ENCODE measurements around the gene RAPGEF1.

The RAPGEF1 gene

DNA sequence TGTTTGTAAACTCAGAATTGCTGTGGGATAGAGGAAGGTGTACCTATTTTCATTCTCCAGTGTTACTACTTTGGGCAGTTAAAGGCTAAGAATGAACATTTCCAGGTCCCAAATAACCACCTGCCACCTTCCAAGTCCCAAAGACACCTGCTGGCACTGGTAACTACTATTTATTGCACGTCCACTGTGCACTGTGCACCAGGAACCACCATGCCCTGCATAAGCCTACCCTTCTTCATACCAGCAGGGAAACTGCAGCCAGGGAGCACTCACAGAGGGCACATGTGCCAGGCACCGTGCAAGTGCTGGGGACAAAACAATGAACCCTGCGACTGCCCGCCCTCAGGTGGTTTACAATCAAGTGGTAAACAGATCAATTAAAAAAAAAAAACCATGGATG, 34.9 kb downstream of the RAPGEF1 start:
- DNase-seq: no peak

DNA sequence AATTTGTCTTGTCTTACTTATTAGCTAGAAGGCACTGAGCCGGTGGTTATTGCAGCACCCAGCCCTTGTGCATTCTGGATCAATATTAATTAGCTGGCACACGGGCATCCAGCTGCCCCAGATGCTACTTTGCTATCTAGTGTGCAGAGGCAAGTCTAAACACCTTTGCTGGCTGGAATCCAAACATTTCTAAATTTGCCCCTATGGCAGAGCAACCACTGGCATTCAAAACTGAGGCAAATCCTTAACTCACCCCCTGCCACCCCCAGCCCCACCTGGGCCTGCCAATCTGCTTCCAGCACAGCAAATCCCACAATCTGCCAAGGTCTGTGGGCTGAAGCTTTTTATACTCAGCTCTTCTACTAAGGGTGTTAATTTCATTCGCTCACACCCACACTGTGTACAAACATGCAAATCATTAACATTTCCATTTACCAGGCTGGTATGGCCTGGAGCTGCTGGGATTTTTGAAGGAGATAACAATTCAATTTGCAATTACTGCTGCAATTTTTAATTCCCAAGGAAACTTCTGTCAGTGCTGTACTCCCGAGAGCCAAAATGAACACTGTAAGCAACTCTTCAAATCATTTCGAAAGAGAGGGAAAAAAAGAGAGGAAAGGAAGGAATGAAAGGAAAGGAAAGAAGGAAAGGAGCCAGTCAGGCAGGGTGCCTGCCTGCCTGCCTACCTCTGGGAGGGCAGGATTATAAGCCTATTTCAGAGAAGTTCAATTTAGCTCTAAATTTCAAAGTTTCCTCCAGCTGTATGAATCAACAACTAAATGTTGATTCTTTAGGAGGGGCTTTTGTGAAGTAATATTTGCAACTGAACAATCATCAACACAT, 35.5 kb downstream of the RAPGEF1 start:
- no peak for DNase-seq

DNA sequence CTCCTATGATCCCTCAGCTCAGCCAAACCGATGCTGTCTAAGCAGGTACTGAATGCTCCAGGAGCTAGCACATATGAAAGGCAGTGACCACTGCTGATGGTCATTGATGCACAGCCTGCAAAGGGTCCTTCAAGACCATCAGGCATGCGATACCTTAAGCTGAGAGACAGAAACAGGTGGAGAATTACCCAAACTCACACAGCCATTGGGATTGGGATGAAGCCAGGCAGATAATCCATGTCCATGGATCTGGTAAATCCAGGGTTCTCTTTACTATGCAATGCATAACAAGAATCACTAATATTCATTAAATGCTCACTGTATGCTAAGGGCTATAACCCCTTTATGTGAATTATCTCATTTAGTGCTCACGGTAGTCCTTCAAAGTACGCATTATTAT, 36.2 kb downstream of the RAPGEF1 start:
- no peak for DNase-seq

DNA sequence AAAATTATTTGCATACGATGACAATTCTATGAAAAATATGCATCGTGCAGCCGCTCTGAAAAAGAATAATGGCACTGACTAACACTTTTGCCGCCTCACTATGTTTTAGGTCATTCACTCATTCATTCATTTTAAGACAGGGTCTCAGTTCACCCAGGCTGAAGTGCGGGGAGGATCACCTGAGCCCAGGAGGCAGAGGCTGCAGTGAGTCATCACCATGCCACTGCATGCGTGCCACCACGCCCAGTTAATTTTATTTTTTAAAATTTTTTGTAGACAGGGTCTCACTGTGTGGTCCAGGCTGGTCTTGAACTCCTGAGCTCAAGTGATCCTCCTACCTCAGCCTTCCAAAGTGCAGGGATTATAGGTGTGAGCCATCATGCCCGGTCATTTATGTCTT, 37.0 kb downstream of the RAPGEF1 start:
- no peak for DNase-seq

DNA sequence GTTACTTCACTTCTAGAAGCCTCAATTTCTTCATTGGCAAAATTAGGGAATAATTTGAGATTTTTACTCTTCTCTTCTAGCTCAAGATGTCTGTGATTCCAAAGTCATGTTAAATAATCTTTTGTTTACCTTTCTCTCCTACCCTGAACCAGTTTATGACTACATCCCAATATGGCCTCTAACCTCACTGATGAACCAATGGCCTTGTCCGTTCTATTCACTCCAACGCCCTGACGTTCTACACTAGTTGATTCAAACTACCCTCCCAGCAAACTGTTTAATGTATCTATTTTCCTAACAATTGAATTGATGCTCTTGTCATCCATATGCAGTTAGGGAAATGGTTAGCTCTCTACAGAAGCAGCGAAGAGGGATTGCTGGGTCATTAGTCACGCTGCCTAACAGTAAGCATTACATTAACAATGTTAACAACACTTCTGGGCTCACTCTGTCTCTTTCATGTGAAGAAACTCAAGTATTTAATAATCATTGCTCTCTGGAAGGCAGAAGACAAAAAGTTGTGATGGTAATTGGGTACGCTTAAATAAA, 38.0 kb downstream of the RAPGEF1 start:
- DNase-seq: no peak

DNA sequence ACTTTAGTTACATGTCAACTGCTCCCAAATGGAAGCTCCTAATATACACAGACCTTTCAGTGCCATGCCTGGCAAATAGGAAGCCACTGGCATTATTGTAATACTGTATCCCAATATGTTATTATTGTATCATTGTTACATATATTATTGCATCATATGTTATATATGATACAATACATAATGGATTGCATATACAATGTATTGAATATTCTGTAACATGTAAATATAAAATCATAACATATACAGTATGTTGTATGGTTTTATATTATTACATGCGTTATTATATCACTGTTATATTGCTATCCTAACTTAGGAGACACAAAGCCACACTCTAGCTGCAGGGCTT, 38.5 kb downstream of the RAPGEF1 start:
- DNase-seq: no peak

DNA sequence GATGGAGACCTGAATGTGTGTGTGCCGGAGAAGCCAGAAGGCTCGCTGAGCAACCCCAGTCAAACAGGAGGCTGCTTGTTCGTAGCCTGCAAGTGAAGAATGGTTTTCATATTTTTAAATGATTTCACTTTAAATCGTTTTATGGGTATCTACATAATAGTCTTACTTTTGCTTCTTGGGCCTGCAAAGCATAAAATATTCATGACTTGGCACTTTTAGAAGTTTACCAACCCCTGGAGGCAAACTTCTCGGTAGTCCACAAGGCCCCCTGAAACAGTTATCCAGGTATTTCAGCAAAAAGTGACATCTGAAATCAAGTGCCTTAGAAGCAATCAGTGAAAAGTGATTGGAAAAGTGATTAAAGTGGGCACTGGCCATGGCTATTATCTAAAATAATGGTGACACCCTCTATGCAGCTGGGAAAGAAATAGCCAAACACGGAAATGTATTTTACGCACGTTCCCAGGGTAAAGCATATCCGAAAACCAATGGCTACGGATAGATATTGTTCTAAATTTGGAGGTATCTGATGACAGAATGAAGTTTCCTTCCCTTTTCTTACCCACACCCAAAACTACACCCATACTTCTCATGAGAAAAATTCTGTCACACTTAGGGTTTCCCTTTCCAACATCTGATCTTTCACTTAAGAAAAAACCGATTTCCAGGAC, 39.0 kb downstream of the RAPGEF1 start:
- DNase-seq: no peak

DNA sequence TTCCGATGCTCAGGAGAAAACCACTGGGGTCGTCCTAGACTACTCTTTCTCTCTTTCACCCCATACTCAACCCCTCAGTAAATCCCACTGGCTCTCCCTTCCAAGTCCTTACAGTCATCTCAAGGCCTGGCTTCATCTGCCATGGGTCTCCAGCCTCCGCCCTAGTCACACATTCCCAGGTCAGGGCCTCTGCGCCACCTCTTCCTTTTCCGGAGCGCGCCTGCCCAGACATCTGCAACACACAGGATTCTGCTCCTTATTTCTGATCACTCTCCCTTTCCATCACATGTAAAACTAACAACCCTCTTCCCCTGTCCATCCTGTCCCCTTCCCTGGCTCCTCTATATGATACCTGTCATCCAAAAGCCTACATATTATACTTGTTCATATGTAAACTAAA, 39.8 kb downstream of the RAPGEF1 start:
- DNase-seq: no peak

DNA sequence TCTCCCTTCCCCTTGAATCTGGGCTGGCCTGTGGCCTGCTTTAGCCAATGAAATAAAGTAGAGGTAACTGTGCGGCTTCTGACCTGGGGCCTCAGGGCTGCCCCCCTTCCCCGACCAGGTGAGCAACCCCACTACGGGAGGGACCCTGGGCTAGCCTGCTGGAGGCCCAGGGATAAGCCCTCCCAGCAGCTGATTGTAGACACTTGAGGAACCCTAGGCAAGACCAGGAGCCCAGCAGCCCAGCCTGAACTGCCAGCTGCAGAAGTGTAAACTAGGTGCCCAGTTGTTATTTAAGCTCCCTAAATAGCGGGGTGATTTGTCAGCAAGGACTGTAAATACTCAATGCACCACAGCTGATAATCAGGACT, 41.3 kb downstream of the RAPGEF1 start:
- no peak for DNase-seq

DNA sequence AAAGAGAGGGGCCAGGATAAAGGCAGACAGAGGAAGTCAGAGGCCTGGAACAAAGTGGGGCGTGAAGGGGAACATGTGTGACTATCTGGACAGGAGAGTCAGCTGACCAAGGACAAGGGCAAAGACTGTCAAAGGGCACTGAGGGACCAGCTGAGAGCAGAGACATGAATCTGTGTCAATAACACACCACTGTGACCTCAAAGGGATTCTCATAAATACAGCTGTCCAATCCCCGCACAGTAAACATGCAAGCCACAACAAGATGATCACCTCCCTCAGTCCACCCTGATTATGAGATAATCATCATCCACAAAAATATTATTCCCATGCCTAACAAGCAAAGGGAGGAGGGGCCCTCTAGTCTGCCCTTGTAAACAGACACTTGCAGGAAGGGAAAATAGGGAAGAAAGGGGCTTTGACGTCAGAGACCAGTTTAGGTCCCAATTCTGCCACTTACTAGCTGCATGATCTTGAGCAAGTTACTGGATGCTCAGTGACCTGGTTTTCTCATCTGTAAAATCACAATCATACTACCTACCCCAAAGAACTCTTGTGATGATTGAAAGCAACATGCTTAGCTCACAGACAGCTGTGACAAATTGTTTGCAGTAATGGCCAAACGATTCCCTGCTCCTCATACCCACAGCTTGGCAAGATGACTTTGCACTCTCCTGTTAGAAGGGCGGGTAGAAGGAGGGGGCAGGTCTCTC, 41.8 kb downstream of the RAPGEF1 start:
- no peak for DNase-seq

DNA sequence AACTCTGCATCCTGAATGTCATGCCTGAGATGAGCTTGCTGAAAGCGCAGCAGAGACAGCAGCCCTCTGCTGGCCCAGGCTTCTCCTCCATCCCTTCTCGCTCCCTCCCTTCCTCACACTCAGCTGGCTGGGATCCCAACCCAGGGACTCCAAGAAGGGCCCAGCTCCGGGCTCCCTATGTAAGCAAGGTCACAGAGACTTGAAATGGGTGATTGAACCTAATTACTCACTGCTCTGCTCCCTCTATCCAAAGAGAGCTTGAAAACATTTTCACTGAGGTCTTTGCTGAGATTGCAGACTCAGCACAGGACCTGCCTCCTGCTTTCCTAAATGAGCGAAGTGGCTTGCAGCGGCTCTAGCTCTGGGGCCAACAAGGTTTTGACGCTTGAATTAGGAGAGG, 42.8 kb downstream of the RAPGEF1 start:
- no peak for DNase-seq

DNA sequence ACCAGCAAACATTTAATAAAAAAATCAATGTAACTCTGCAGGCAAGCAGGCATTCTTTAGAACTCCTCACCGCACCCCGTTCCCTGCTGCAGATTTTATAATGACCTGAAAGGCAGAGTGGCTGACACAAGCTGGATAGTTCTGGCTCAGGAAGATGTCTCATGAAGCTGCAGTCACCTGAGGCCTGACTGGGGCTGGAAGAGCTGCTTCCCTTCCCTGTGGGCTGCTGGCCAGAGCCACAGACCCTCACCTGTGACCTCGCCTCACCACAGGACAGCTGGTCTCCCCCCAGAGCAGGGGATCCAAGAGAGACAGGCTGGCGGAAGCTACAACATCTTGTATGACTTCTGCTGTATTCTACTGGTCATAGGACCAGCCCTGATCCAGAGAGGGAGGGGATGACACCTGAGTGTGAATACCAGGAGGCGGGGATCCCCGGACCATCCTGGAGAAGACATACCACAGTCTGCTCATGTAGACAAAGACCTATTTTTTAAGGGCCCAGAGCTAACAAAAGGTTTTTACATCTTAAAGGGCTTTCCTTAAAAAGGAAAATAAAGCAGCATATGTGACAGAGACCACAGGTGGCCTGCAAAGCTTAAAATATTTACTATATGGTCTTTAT, 43.9 kb downstream of the RAPGEF1 start:
- DNase-seq: no peak

DNA sequence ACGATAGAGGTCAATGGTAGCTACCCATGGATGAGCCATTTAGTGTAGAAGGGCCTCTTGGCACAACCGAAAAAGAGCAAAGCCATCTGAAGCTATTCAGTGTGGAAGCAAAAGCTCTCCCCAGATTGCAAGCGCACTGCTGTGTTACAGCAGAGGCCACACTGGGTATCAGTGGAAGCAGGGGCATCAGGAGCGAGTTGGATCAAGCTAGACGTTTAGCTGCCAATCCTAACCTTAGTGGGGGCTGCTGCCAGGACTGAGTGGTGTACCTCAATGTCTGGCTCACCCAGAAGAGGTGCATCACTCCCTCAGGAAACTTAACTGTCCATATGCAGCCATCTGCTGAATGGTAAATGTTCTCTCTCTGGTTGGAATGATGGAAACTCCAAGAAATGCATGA, 44.5 kb downstream of the RAPGEF1 start:
- no peak for DNase-seq

DNA sequence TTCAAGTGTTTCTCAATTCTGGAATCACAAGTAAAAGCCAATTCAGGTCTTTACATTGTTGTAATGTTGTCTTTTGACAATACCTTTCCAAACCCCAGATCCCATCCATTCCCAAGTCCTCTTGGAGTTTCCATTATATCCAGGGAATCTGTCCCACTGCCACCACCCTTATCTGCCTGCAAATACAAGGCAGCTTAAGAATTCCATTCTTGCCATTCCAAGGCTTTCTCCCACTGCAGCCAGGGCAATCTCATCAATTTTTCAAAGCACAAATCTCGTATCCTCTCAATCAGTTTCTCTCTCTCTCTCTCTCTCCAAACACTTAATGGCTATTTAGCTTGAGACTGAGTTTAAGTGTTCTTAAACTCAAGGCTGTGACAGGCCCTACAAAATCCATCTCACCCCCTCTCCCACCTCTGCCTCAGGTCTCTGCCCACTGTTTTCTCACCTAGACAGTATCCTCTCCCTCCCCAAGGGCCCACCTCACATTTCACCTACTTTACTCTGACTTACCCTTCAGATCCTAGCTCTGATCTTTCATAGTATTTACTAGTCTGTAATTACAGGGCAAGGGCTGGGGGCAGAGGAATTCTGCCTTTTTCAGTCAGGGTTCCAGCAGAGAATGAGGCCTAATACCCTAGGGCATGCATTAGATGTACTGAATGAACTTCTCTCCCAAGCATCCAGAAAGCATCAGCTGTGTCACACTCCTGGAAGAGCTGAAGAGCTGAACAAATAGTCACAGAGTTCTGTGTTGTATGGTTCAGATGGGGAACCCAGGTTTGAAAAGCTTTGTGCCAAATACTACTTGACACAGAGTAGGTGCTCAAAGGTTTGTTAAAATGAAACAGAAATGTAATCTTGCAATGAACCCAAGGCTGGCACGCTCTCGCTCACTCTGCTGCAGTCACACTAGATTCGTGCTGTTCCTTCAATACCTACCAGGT, 46.0 kb downstream of the RAPGEF1 start:
- no peak for DNase-seq

DNA sequence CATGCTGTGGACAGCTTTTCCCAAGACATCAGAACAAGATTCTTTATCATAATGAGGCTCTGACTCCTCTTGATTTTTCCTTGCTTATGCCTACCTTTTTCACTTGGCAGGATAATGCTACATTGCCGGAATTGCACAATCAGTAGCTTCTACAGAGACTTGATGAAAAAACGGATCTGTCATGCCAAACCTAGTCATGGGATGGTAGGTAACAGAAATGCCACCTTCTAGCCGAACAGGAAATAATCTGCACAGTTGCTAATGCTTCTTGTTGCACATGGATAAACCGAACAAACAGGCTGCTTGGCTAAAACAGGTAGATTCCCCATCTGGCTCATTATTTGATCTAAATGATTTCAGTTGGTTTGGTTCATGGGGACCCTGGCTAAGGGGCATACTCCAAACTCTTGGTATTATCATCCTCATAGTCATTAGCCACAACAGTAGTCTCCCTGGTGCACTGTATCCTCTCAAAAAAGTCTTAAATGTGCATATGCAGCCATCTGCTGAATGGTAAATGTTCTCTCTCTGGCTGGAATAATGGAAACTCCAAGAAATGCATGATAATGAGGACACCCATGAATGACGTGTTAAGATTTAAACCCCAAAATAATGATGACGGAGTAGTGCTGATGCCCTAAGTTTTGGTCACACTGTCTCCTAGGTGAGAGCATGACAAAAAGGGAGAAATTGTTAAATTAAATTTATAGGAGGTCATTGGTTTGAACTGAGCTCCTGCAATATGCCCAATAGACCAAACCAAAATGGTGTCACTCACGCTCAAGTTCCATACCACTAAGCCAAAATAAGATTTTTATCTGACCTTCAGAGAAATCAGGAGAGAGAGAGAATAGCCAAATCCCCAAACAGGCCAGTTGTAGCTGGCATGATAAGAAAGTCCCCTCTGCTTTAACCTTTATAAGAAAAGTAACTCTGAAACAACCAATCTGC, 47.0 kb downstream of the RAPGEF1 start:
- no peak for DNase-seq

DNA sequence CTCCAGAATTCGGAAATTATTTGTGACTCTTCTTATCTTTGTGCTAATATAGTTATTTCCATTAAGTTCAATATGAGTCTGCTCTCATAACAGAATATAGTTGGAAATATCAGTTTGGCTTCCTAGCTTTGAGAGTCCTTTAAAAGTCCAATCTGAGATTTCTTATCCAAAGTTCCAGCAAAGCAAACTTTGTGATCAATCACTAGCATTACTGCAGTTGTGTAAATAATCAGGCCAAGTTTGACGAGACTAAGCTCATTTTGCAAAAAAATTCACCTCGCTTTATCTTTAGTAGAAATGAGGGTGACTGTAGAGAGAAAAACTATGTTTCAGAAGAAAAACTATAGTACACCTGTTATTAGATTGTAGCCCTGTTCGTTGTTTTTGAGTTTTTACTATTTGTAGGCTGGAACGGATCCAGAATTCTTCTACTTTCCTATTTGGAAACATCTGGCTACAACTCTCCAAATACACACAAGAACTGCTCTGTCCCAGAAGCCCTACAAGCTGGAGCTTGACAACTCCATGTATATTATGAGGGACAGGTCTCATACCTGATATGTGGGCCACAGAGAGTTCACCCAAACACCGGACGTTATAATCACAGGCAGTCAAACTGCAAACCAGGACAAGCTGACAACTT, 47.8 kb downstream of the RAPGEF1 start:
- no peak for DNase-seq

DNA sequence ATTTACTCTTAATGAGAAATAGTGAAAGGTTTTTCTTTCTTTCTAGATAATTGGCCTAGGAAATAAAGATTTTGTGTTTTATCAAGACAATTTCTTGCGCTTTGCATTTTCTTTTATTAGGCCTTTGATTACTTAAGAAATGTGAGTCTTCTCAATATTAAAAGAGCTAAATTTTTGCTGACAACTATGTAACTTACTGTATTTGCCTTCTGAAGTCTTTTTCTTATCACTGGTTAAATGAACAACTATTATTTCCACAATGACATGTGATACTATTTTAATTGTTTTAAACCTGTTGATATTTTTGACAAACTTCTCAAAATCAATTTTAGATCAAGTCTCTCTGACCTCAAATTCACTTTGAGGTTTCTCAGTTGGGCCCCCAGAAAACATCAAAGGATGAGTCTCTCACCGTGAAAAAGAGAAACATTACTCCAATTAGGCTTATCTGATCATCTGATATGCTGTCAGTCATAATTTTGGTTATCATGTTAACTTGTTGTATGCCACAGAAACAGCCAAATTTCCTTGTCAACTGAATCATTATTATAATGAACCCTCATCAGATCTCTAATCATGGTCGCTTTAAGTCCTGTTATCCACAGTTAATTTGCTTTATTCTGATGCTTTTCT, 48.8 kb downstream of the RAPGEF1 start:
- DNase-seq: no peak

DNA sequence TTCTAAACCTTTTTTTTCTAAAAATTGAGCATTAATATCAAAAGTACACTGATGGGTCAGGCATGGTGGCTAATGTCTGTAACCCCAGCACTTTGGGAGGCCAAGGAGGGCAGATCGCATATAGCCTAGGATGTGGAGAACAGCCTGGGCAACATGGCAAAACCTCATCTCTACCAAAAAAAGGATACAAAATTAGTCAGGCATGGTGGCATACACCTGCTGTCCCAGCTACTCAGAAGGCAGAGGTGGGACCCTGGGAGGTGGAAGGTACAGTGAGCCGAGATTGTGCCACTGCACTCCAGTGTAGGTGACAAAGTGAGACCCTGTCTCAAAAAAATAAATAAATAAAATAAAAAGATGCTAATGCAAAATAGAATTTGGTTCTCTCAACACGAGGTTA, 49.4 kb downstream of the RAPGEF1 start:
- DNase-seq: no peak

DNA sequence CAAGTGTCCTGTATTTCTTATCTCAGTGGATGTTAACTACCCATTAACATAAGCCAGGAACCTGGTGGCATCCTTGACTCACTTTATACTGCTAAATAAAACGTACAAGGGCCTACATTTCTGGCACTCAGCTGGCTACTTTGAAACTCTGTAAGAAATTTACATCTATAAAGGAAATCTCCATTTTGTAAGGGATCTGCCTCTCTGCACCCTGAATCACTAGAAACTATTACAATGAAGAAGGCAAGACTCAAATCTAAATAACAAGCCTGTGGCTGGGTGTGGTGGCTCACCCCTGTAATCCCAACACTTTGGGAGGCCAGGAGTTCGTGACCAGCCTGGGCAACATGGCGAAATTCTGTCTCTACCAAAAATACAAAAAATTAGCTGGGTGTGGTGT, 51.5 kb downstream of the RAPGEF1 start:
- no peak for DNase-seq
